Glomerular endothelial cell (primary cell): ENCODE measurements around the gene PRKD1. TPM values are rescaled to one million over a fixed set of nuclear protein-coding genes. Genes with fewer than 3 reads are reported as not detected.
"Not testable (repeated sequence)": the region's sequence is repeated elsewhere in the genome, so short reads cannot be mapped to it uniquely, and the experiment has no call there.

ENCODE experiments used
- DNase-seq: peaks from one replicate; pipeline ENCODE4 v3.0.0-alpha.2; 2011; ENCODE audit warnings: low read depth, low spot score; ENCODE audit errors: extremely low read depth
- total RNA-seq: library from RNA; depleted of rRNA; stranded (reverse); fragments of >200 nt; gene quantifications from 2 replicates; pipeline ENCODE4 v1.2.3, GENCODE V29; 2015

Gene PRKD1
- total RNA-seq, 1 donor from 2014 or later: 7.2 TPM

DNA sequence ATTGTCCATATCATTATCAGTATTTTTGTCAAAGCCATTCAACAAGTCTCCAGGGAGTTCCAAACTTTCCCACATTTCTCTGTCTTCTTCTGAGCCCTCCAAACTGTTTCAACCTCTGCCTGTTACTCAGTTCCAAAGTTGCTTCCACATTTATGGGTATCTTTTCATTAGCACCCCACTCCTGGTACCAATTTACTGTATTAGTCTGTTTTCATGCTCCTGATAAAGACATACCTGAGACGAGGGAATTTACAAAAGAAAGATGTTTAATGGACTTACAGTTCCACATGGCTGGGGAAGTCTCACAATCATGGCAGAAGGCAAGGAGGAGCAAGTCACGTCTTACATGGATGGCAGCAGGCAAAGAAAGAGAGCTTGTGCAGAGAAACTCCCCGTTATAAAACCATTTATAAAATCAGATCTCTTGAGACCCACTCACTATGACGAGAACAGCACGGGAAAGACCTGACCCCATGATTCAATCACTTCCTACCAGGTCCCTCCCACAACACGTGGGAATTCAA is 87.2 kb downstream of the PRKD1 start:
- not testable (repeated sequence) for DNase-seq

DNA sequence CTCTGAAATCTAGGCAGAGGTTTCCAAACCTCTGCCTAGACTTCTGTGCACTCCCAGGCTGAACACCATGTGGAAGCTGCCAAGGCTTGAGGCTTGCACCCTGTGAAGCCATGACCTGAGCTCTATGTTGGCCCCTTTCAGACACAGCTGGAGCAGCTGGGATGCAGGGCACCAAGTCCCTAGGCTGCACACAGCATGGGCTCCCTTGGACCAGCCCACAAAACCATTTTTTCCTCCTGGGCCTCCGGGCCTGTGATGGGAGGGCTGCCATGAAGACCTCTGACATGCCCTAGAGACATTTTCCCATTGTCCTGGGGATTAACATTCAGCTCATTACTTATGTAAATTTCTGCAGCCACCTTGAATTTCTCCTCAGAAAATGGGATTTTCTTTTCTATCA is 88.0 kb downstream of the PRKD1 start:
- not testable (repeated sequence) for DNase-seq

DNA sequence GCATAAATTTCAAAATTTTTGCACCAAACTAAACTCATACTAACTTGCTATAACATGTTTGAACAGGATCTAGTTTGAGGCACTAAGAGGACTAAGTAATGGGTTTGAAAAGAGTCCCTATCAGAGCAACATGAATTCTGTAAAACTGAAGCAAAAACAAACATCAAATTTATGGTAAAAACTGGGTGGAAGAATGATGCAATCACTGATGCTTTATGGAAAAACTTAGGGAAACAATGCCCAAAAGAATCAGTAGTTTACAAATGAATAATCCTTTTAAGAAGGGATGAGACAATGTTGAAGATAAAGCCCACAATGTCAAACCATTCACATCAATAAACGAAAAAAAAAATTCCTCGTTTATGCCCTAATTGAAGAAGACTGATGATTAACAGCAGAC is 88.9 kb downstream of the PRKD1 start:
- no peak for DNase-seq

DNA sequence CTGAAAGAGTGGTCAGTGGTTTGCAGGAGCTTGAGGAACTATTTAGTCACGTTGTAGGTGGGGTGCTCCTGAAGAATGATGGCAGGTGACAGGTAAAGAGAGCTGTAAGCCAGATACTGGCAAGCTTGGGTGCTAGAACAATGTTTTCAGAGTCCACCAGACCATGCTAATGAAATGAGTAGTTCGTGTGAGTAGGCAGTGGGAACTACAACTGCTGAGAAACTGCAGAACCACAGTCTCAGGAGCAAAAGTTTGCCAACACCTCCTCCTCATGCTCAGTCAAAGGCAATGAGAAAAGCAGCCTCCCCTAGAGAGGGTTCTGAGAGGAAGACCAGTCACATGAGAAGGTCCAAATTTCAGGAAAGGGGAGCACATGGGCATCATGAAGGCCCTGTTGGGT is 91.3 kb downstream of the PRKD1 start:
- no peak for DNase-seq

DNA sequence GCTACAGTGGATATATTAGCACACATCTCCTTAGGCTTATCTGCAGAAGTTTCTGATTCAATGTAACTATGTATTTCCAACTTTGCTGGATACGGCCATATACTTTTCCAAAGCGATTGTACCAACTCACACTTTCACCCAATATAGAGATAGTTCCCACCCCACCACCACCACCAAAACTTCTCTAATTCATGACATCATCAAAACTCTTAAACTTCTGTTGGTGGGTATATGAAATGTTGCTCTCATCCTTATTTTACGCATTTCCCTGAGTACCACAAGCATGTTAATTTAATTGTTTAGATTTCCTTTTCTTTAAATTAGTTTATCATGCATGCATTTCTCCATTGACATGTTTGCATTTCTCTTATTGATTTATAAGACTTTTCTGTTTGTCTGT is 95.6 kb downstream of the PRKD1 start:
- DNase-seq: no peak

DNA sequence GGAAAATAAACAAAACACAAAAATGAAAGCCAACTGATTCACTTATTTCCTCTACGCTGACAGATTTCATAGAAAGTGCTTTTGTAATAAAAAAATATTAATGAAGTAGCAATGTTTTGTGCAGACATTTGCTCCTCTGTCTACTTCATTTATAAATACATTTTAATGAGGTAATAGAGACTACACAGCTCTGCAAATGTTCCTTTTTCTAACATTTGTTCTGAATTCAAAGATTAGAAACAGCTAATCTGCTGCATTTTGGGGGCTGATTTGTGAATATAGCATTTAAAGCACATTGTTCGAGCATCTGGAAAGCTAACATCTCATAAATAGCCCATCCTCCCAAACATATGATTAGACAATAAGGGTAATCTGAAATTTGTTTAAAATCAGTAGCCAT is 97.8 kb downstream of the PRKD1 start:
- no peak for DNase-seq

DNA sequence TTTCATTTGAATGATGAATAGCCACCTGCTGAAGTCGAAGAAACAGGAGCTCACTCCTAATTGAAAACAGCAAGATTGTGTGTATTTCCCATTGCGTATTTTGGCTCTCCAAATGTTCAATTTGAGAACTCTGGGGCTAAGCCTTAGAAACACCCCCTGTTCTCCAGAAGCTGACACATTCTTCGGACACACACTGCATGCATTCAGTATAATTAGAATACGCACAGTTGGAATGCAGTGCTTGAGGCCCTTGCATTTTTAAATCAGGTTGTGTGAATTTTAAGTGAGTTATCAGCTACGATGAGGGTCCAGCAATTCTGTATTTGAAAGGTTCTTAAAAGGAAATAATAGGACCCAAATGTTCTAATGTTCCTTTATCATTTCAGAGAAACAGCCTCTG is 103.8 kb downstream of the PRKD1 start:
- no peak for DNase-seq

DNA sequence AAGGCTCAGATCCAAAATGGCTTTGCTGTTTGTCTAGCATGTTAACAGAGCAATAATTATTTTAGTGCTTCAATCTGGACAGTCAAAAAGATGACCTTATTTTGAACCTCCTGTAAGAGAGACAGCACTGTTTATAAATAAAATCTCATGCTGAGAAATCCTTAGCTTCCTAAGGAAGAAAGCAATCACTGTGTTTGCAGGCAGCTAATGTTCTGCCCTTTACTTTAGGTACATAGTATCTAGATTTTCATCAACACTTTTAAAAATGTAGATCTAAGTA is 105.3 kb downstream of the PRKD1 start:
- no peak for DNase-seq

DNA sequence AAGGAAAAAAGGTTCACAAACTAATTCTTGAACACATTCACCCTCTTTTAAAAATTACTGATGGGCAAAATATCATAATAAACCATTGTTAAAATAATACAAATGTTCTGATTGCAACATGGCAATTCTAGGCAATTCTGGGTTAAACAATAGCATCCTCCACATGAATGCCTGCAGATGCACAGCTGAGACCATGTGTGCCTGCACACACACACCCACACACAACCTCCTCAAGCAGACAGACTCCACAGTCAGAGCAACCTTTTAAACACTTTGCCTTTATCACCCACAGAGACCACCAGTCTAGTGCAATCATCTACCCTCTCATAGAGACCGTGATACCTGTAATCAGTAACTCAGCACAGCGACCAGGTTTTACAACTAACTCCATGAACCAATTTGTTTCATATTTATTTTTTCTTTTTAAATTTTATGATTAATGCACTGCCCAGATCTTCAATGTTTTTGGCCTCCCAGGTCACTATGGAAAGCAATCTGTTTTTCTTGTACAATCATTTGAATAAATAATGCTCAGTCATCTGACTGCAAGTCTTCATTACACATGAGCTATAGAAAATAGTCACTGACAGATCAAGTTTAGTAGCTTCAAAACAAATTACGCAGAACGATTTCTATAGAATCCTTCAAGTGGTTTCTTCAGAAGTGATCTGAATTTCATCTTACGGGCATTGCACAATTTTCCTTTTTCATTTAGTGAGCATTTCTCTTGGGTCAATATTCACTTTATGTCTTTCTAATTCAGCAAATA is 105.8 kb downstream of the PRKD1 start:
- no peak for DNase-seq

DNA sequence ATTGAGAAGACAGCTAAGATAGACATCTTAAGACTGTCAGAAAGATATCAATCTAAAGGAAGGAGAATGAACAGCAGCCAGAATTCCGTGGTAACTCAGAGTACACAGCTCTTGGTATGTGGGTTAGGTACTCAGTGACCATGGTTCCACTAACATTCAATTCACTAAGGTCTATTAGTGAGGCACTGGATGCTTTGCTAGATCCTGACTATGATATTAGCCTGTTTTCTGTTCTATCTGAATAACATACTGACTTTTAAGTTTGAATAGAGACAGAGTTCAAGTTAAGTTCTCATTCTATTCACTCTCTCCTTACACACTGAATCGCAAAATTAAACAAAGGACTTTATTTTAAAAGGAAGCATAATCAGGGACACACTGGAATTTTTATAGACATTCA is 106.4 kb downstream of the PRKD1 start:
- DNase-seq: no peak

DNA sequence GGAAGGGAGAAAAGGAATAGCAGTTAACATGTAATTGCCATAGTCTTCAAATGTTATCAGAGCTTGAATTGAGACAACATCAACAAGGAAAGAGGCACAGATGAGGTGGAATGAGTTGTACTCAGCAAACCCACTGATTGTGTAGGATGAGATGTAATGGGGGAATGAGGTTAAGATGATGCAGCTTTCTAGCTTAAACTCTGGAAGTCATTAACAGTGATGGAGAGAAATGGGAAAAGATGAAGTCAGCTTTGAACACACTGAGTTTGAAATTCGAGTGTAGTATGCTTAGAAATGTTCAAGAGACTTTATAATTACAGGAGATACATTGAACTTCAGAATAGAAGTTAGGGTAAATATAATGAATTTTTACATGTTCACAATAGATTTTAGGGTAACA is 106.9 kb downstream of the PRKD1 start:
- no peak for DNase-seq

DNA sequence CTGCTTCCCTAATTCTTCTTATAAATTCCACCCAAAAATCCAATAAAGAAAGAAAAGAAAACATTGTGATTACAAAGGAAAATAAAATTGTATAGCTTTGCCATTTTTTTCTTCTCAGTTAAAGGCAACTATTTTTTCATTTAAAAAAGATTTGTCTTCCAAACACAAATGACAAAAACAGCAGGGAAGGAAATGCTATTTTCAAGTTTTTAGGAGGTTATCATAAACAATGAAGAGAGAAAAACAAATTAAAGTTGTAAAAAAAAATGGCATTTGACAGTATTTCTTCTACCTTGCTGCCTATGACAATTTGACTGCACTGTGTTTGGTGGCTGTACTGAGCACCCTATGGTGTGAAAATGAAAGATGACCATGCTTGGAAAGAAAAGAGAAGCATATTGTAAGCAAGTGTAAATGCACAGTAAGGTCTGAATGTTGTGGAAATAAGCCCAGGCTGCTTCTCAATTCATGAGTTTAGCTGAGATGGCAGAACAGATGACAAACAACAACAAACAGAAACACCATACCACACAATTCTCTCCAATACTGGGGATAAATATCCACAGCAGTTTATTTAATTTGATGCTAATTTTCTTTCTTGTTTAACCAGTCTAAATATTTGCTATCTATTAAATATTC is 109.8 kb downstream of the PRKD1 start:
- no peak for DNase-seq

DNA sequence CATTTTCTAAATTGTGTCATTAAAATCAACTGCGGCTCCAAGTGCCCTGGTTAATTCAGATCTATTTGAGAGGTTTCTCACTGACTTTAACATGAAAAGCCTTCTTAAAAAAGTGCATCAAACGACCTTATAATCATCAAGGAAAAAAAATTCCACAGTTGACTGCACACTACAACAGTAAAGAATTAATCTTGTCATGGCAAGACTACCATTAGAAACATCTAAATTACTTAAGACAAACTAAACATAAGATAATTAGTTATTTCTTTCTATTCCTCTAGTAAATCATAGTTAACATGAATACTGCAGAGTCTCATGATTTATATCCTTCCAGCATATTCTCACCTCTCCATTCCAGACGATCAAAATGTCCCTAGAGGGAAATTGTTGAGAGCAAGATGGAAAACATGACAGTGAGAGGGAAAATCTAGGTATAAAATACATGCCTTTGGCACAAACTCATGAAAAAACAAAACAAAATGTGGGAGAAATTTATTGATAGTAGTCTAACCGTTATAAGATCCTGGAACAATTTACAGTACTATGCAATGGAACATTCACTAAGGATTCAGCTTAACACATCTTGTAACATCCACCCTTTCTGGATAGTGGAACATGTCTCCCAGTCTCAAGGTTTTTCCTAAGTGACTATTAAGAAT is 112.5 kb downstream of the PRKD1 start:
- DNase-seq: no peak

DNA sequence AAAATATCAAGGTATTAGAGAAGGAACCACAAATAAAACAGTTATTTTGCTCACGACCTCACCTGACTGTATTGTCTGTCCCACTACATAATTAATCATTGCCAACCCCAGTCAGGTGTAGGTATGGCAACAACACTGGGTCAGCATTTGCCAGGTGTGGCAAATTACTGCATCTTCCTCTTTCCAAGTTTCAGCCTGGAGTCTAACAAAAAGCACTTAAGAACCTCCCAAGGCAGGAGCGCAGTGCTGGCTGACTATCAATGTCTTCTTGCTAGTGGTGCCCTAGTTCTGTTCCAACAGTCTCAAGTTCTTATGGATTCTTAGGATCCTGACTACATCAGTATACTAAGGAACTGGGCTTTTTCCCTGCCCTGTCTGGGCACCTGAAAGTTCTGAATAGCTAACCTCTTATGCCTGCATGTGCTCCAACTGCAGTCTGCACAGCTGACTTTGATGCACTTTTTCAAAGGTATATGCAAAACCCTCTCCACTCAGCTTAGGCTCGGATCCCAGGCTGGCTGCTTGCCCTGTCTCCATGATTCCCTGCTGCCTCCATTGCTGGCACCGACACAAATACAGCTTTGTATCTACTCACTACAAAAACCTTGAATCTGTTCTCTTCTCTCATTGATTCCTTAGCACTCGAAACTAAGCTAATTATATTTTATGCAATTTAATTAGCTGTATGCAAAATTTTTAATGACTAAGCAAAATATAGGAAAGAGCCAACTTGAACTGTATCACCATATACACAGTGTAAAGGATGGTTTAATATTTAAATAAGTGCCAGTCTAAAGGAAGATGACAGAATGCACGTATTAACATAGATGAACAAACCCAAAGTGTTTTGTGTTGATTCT is 113.3 kb downstream of the PRKD1 start:
- no peak for DNase-seq

DNA sequence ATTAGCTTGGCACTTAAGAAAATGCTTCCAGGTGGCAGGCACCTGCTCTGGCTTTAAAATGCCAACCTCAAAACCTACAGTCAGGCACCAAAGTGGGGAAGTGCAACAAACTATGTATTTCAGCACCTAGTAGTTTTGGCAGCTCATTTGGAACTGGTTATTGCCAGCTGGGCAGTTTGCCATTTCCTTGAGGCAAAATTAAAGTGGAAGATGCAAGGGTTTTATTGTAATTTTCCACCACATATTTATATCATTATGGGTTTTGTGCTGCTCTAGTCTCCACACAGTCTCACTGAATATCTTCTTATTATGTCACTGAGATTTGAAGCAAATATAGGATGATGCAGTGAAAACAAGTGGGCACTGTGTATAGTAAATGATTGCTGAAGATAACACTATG is 117.0 kb downstream of the PRKD1 start:
- DNase-seq: no peak

DNA sequence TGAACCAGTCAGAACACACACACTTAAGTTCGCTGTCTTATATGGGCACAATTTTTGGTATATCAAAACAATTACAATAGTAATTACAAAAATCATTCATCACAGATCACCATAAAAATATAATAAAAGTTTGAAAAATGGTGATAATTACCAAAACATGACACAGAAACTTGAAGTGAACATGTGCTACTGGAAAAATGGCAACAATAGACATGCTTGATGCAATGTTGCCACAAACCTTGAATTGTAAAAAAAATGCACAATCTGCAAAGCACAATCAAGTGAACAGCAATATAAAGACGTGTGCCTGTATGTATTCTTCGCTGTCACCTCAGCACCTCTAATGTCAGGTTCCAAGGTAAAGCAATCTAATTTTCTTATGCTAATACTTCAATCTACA is 117.6 kb downstream of the PRKD1 start:
- no peak for DNase-seq

DNA sequence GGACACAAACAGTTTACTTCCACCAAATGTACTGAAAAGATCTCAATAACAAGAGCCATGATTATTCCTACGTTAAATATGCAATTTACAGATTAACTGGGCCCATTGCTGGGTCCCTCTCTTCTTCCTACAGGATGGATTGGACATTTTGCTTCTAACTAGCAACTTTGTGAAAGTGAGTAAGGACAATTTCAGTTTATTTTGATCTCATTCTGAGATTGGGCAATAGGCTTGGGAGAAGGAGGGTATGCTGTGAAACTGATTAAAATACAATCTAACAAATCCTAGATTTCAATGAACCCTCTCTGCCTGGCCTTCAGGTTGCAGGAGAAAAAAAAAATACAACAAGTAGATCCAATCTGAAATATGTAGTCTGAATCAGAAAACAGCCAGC is 121.5 kb downstream of the PRKD1 start:
- no peak for DNase-seq

DNA sequence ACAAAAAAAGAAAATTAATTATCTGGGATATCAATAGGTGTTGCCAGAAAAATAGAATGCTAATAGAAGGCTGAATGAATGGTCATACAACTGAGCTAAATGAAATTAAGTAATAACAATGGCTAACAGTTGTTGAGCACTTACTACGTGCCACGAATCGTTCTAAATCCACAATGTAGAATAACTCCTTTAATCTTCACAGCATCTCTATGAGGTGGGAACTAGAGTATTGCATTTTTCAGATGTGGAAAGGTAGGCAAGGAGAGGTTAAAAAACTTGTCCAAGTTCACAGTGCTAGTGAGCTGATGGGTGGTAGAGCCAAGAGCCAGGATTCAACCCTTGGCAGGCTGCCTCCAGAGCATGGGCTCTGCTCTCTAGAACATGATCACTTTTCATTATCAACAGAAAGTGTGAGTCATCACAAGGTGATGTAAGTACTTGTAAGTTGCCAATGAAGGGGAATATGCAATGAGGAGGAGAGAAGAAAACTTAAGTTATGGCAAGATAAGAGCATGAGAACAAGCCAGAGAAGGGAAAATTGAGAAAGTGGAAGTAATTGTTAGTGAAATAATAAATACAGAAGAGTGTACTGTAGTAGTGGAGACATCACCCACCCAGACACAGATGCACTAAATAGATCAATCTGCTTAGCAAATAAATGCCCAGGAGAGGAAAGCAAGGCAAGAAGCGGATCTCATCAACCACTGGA is 122.1 kb downstream of the PRKD1 start:
- peak; percentile 16 for DNase-seq

DNA sequence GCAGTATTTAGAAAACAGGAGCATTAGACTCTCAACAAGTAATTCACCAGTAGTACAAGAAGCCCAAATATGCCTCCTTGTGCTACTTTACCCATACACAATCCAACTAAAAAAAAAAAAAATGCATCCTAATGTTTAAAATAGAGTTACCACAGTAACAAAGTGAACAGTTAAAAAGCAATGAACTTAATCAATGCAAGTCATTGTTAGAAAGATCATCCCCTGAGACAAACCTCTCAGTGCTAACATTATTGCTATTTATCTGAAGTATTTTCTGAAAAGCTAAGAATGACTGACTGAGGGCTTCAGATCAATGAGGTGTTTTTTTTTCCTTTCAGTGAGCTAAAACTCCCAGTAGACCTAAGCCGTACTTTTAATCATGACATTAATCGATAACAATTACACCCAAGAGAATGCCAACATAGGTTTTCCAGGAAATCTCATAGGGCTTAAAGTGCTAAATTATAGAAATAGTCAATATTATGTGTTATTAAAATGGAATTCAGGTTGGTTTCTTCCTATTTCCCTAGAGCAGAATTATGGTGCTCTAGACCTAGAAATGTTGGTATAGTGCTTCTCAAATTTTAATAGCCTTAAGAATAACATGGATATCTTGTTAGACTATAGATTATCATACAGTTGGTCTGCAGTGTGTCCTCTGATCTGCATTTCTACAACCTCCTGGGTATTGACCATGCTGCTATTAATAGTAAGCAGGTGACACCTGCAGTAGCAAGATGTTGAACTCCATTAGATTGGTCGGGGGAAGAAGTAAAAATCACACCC is 123.0 kb downstream of the PRKD1 start:
- DNase-seq: no peak

DNA sequence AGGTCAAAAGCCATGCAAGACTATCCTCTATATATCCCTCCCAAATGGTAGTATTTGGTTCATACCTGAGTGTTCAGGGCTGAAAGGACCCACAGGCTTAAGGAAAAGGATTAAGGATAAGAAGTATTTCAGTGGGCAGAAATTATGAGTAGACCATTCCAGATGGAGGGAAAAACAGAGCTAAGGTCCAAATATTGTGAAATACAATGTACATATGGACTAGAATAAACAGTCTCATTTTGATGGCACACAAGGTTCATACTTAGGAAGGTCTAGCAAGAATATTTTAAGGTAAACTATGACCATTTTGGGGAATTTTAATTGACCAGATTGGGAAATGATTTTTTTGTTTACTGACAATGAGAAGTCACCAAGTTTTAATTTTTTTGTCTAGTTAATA is 124.6 kb downstream of the PRKD1 start:
- DNase-seq: no peak
